GM19463 (cell line): ENCODE measurements around the gene PUS3.
"Not testable (repeated sequence)": the region's sequence is repeated elsewhere in the genome, so short reads cannot be mapped to it uniquely, and the experiment has no call there.

ENCODE experiments used
- ATAC-seq: cut with Tn5 transposase; IDR thresholded peaks from one replicate; pipeline ENCODE4 v1.9.1; 2021; ENCODE audit warnings: mild to moderate bottlenecking, moderate library complexity; ENCODE audit not compliant: unreplicated experiment

The PUS3 gene

DNA sequence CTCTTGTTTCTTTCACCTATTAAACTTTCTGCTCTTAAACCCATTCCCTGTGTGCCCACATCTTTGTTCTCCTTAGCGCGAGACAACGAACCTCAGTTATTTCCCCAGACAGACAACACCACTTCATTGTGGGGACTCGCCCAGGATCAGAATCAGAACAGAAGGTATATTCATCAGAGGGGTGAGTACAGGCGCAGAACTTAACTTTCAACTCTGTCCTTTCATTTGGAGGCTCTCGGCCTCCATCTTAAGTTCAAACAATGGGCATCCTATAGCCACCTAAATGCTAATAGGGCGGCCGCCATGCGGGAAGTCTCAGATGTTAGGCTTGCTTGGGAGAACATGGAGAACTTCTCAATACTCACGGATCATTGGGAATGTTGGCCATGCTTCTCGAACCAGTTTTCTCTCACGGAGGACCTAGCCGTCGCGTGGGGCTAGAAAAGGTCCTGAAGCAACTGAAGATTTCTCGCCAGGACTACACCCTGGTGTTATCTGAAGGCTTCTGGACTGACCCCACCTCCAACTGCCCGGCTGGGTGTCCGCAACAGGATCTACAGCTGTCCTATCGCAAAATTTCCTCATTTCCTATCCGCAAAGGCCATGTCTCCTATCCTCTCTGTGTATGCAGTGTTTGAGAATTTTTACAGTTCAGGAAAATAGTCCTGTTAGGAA, 29.0 kb downstream of the PUS3 start:
- no peak for ATAC-seq

DNA sequence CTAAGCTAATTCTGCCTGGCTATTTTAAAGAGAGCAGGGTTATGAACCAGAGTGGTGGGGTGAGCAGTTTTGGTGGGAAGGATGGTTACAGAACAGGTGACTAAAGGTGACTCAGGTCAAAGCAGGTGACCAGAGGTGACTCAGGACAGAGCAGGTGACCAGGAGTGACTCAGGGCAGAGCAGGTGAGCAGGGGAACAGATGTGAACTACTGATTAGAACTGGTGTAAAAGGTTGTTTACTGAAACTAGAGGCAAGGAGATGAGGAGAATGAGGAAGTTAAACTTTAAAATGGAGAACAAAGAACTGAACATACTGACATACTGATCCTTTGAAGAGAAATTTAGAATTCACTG, 30.9 kb downstream of the PUS3 start:
- no peak for ATAC-seq

DNA sequence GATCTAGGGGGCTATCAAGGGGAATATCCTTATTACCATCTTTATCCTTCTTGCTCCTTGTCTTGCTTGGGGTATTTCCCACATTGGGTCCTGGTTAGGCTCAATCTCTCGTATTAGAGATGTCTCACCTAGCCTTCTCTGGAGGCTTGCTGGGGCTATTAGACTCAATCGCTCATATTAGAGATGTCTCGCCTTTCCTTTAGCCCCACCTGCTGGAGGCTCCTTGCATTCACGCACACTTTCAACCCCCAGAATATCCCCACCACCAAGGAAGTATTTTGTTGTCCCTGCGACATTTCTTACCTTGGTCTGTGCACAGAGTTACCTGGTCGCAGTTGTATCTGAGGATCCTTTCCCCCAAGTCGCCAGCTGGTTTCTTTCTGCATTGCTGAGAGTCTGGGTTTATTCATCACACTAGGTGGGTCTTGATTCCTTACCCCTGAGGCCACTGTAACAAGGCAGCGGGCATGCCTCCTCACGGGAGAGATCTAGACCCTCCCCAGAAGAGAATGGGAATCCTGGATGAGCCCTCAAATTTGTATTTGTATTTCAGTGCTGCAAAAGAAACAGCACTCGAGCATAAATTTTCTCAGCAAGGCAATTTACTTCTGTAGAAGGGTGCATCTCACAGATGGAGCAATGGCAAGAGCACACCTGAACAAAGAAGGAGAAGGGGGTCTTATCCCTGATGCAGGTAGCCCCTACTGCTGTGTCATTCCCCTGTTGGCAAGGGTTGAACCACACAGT, 31.4 kb downstream of the PUS3 start:
- no peak for ATAC-seq

DNA sequence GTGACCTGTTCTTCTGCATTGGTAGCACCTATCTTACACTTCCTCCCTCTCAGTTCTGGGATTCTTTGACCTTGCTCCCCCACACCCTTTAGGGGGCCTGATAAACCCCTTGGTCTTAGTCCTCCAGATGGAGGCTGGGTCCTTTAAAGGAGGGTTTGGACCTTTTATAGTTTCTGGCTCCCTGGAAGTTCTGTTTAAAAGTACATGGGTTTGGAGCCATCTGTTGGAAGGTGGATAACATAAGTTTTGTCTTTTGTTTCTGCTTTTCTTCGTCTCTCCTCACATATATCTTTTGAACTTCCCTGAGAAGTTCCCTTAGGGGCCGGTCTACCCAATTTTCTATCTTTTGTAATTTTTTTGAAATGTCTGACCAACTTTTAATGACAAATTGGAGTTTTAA, 33.5 kb downstream of the PUS3 start:
- no peak for ATAC-seq

DNA sequence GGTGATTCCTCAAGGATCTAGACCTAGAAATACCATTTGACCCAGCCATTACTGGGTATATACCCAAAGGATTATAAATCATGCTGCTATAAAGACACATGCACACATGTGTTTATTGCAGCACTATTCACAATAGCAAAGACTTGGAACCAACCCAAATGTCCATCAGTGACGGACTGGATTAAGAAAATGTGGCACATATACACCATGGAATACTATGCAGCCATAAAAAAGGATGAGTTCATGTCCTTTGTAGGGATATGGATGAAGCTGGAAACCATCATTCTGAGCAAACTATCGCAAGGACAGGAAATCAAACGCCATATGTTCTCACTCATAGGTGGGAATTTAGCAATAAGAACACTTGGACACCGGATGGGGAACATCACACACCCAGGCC, 37.7 kb downstream of the PUS3 start:
- not testable (repeated sequence) for ATAC-seq

DNA sequence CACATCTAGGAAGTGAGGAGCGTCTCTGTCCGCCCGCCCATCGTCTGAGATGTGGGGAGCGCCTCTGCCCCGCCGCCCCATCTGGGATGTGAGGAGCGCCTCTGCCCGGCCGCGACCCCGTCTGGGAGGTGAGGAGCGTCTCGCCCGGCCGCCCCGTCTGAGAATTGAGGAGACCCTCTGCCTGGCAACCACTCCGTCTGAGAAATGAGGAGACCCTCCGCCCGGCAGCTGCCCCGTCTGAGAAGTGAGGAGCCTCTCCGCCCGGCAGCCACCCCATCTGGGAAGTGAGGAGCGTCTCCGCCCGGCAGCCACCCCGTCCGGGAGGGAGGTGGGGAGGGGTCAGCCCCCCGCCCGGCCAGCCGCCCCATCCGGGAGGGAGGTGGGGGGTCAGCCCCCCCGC, 40.2 kb downstream of the PUS3 start:
- not testable (repeated sequence) for ATAC-seq

DNA sequence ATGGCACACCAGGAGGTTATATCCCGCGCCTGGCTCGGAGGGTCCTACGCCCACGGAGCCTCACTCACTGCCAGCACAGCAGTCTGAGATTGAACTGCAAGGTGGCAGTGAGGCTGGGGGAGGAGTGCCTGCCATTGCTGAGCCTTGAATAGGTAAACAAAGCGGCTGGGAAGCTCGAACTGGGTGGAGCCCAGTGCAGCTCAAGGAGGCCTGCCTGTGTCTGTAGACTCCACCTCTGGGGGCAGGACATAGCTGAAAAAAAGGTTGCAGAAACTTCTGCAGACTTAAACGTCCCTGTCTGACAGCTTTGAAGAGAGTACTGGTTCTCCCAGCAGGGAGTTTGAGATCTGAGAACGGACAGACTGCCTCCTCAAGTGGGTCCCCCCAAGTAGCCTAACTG, 45.3 kb downstream of the PUS3 start:
- ATAC-seq: not testable (repeated sequence)

DNA sequence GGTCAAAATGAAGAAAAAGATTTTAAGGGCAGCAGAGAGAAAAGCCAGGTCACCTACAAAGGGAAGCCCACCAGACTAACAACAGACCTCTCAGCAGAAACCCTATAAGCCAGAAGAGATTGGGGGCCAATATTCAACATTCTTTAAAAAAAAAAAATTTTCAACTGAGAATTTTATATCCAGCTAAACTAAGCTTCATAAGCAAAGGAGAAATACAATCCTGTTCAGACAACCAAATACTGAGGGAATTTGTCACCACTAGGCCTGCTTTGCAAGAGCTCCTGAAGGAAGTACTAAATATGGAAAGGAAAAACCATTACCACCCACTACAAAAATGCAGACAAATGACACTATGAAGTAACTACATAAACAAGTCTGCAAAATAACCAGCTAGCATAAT, 56.8 kb downstream of the PUS3 start:
- ATAC-seq: no peak
